Keratinocyte (primary cell): ENCODE data around the gene ENTPD7. TPM values are rescaled to one million over a fixed set of nuclear protein-coding genes. Genes with fewer than 3 reads are reported as not detected.
"Not testable (repeated sequence)": the region's sequence is repeated elsewhere in the genome, so short reads cannot be mapped to it uniquely, and the experiment has no call there.

Experiments
- DNase-seq: peaks from one replicate; pipeline ENCODE4 v3.0.0-alpha.2; 2011; ENCODE audit warnings: low read depth, missing footprints, low spot score
- FAIRE-seq: peaks from 2 replicates; lab custom pipeline; 2011; peaks lifted over from hg19 to GRCh38; lab: Jason Lieb, UNC
- H2AFZ ChIP-seq: 2 replicates; pipeline ENCODE4 v1.6.0; 2012; ENCODE audit warnings: low read length, control low read depth, inconsistent platforms; ENCODE audit not compliant: control insufficient read depth
- H3K27ac ChIP-seq: 2 replicates; pipeline ENCODE4 v1.5.1; 2011; ENCODE audit warnings: low read length; ENCODE audit not compliant: control insufficient read depth, insufficient read depth
- H3K27me3 ChIP-seq: 3 replicates; pipeline ENCODE4 v1.6.0; 2011; ENCODE audit warnings: low read length; ENCODE audit not compliant: control insufficient read depth, insufficient read depth; ENCODE audit errors: extremely low read depth
- H3K36me3 ChIP-seq, 2 experiments: 2 replicates in 1 of 2; 3 replicates in 1 of 2; pipeline ENCODE4 v1.5.1; 2011; ENCODE audit warnings: low read length in 2 of 2, mild to moderate bottlenecking in 1 of 2; ENCODE audit not compliant: control insufficient read depth in 2 of 2, insufficient read depth in 2 of 2; ENCODE audit errors: extremely low read depth in 1 of 2
- H3K4me1 ChIP-seq: 3 replicates; pipeline ENCODE4 v1.5.1; 2011; ENCODE audit warnings: low read length; ENCODE audit not compliant: control insufficient read depth, insufficient read depth; ENCODE audit errors: extremely low read depth
- H3K4me2 ChIP-seq: 3 replicates; pipeline ENCODE4 v1.6.0; 2011; ENCODE audit warnings: low read depth, low read length; ENCODE audit not compliant: control insufficient read depth, insufficient read depth; ENCODE audit errors: extremely low read depth
- H3K4me3 ChIP-seq, 3 experiments: fragments of 200-600 bp in 1 of 3; sonication (generic) in 1 of 3; 2 replicates in 2 of 3; 3 replicates in 1 of 3; pipeline ENCODE4 v1.5.1; 2011 to 2016; ENCODE audit warnings: low read length in 3 of 3, mild to moderate bottlenecking in 3 of 3, control low read depth in 2 of 3, inconsistent platforms in 1 of 3, low read depth in 1 of 3, mixed read lengths in 1 of 3, mixed run types in 1 of 3, moderate library complexity in 1 of 3; ENCODE audit not compliant: control insufficient read depth in 2 of 3, insufficient read depth in 2 of 3; ENCODE audit errors: extremely low read depth in 1 of 3
- H3K79me2 ChIP-seq: 2 replicates; pipeline ENCODE4 v1.6.0; 2012; ENCODE audit warnings: low read length; ENCODE audit not compliant: control insufficient read depth, insufficient read depth
- H3K9ac ChIP-seq: 3 replicates; pipeline ENCODE4 v1.6.0; 2011; ENCODE audit warnings: low read length; ENCODE audit not compliant: control insufficient read depth, insufficient read depth; ENCODE audit errors: extremely low read depth
- H3K9me1 ChIP-seq: 3 replicates; pipeline ENCODE4 v1.6.0; 2011; ENCODE audit warnings: low read length; ENCODE audit not compliant: control insufficient read depth, insufficient read depth; ENCODE audit errors: extremely low read depth
- H3K9me3 ChIP-seq: 2 replicates; pipeline ENCODE4 v1.5.1; 2012; ENCODE audit warnings: low read depth, low read length; ENCODE audit not compliant: control insufficient read depth
- H4K20me1 ChIP-seq: 3 replicates; pipeline ENCODE4 v1.6.0; 2011; ENCODE audit warnings: low read length; ENCODE audit not compliant: control insufficient read depth, insufficient read depth; ENCODE audit errors: extremely low read depth
- EZH2 ChIP-seq: IDR thresholded peaks from one replicate; pipeline ENCODE4 v1.6.1; 2012; ENCODE audit warnings: inconsistent platforms, mild to moderate bottlenecking, low read length, moderate library complexity
- dilution Hi-C: fragments of 300-500 bp; cut with MboI; formaldehyde crosslinking; loops from one replicate; pipeline ENCODE4 v1.7.0; 2020; ENCODE audit warnings: low sequenced_read_pairs; ENCODE audit not compliant: extremely low pct_ligation_motif_present
- polyA plus RNA-seq, 5 experiments: library from polyadenylated mRNA; depleted of rRNA in 3 of 5; stranded (reverse) in 3 of 5; stranded (forward) in 1 of 5; unstranded in 1 of 5; fragments of >200 nt; gene quantifications; 1 replicate in 1 of 5; 2 replicates in 3 of 5; 3 replicates in 1 of 5; pipeline versions ENCODE4 v1.2.1 to v1.2.3, GENCODE V29; 2011 to 2012; ENCODE audit warnings: missing spikeins in 2 of 5, low read depth in 1 of 5, low replicate concordance in 1 of 5
- TF ChIP-seq, protein P1 (sequence below), 3 experiments: IDR thresholded peaks in 1 of 3; conservative IDR thresholded peaks in 1 of 3; optimal IDR thresholded peaks in 1 of 3; 2 replicates in 2 of 3; 3 replicates in 1 of 3; pipeline versions ENCODE3 to v1.5.1; 2011; ENCODE audit warnings: low read length in 3 of 3, mild to moderate bottlenecking in 3 of 3, moderate library complexity in 2 of 3, control low read depth in 1 of 3, inconsistent platforms in 1 of 3; ENCODE audit not compliant: insufficient read depth in 2 of 3; ENCODE audit errors: extremely low read depth in 1 of 3

Gene ENTPD7
- polyA plus RNA-seq, 1 donor (not counting 4 experiments of a cell fraction or from before 2014, with no cell fraction given), result 18.1 TPM

DNA sequence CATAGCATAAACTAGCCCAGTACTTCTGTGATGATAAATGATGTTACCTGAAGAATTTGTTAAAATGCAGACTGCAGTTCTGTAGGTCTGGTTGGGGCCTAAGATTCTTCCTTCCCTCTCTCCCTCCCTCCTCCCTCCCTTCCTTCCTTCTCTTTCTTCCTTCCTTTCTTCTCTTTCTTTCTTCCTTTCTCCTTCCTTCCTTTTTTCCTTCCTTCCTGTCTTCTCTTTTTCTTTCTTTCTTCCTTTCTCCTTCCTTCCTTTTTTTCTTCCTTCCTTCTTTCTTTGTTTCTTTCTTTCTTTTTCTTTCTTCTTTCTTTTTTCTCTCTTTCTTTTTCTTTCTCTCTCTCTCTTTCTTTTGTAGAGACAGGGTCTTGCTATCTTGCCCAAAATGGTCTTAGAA lies 35.4 kb upstream of the ENTPD7 start:
- Histone ChIP-seq H3K9ac (no peak overlapping the region), H3K4me2 (no peak overlapping the region), H3K79me2 (peaks cover 11% of the 10 kb centered on the region), H3K9me1 (no peaks in the 10 kb centered on the region), H3K4me1 (peaks cover 14% of the 10 kb centered on the region), H3K9me3 (no peaks in the 10 kb centered on the region), H4K20me1 (no peaks in the 10 kb centered on the region), H2AFZ (no peak overlapping the region), H3K27me3 (no peaks in the 10 kb centered on the region), H3K4me3 (no peak overlapping the region), H3K27ac (no peak overlapping the region), H3K36me3 (no peaks in the 10 kb centered on the region)
- FAIRE-seq (no peak), DNase-seq (no peak)
- no peak for TF ChIP-seq EZH2
- TF ChIP-seq, protein P1, sequence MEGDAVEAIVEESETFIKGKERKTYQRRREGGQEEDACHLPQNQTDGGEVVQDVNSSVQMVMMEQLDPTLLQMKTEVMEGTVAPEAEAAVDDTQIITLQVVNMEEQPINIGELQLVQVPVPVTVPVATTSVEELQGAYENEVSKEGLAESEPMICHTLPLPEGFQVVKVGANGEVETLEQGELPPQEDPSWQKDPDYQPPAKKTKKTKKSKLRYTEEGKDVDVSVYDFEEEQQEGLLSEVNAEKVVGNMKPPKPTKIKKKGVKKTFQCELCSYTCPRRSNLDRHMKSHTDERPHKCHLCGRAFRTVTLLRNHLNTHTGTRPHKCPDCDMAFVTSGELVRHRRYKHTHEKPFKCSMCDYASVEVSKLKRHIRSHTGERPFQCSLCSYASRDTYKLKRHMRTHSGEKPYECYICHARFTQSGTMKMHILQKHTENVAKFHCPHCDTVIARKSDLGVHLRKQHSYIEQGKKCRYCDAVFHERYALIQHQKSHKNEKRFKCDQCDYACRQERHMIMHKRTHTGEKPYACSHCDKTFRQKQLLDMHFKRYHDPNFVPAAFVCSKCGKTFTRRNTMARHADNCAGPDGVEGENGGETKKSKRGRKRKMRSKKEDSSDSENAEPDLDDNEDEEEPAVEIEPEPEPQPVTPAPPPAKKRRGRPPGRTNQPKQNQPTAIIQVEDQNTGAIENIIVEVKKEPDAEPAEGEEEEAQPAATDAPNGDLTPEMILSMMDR (optimal IDR thresholded peaks at IDR 0.05 in 1 of 3, IDR thresholded peaks at IDR 0.05 in 1 of 3, conservative IDR thresholded peaks at IDR 0.05 in 1 of 3; ENCODE audit: extremely low read depth in 1 of 3, insufficient read depth in 2 of 3, low read length in 3 of 3), result no peak
- dilution Hi-C loops, result loop anchor here (25.0 kb wide), 1 partner anchor 187 kb away; the partner anchor contains the start of gene GOT1

DNA sequence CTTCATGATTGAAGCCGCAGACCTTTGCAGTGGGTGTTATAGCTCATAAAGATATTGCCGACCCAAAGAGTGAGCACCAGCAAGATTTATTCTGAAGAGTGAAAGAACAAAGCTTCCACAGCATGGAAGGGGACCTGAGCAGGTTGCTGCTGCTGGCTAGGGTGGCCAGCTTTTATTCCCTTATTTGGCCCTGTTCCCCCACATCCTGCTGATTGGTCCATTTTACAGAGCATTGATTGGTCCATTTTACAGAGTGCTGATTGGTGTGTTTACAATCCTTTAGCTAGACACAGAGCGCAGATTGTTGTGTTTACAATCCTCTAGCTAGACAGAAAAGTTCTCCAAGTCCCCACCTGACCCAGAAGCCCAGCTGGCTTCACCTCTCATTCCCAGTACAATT lies 34.2 kb upstream of the ENTPD7 start:
- H3K27me3 ChIP-seq, FAIRE-seq, H3K79me2 ChIP-seq, H3K4me3 ChIP-seq, H2AFZ ChIP-seq, H4K20me1 ChIP-seq, H3K9me1 ChIP-seq, H3K4me2 ChIP-seq, dilution Hi-C loops, H3K9ac ChIP-seq, H3K9me3 ChIP-seq, H3K36me3 ChIP-seq, DNase-seq, H3K27ac ChIP-seq: not testable (repeated sequence)
- H3K4me1 ChIP-seq, result peaks cover 25% of the 10 kb centered on the region
